ENCODE results near the gene PLEKHM3.

GRCh38 chr2:207913772-207914358, 111.5 kb downstream of the PLEKHM3 start:
- TF ChIP-seq YY1 (tag by site-specific recombination; IDR thresholded peaks at IDR 0.05) (no peak), TCF7L2 (IDR thresholded peaks at IDR 0.05; ENCODE audit: borderline replicate concordance, low read depth, low read length) (no peak), ZNF664 (tag by site-specific recombination; IDR thresholded peaks at IDR 0.05) (no peak), ZNF112 (tag by site-specific recombination; IDR thresholded peaks at IDR 0.05) (no peak)
